Measurements from ENCODE around the gene NAALADL2. TPM values are rescaled to one million over a fixed set of nuclear protein-coding genes. Genes with fewer than 3 reads are reported as not detected.
A peak's percentile ranks its signal among the peaks of the same experiment; 100 is the strongest.

Gene NAALADL2
- total RNA-seq, 1 donor from 2014 or later = 5.9 TPM

- Histone ChIP-seq H3K27me3 (no peaks in the 10 kb centered on the region), H3K27ac (peak overlapping the region in 1 of 2 donors; percentile 7), H3K4me1 (no peaks in the 10 kb centered on the region), H3K9me3 (no peaks in the 10 kb centered on the region), H3K4me3 (no peak overlapping the region), H3K36me3 (no peaks in the 10 kb centered on the region)
- DNase-seq (ENCODE audit: low spot score in 2 of 2) = no peak
- no peak for TF ChIP-seq CTCF (IDR thresholded peaks at IDR 0.05)
- intact Hi-C loops (cut with DNase I) = no loop called here
Observed at GRCh38 chr3:175222356-175222755, 363.2 kb downstream of the NAALADL2 start.

DNA sequence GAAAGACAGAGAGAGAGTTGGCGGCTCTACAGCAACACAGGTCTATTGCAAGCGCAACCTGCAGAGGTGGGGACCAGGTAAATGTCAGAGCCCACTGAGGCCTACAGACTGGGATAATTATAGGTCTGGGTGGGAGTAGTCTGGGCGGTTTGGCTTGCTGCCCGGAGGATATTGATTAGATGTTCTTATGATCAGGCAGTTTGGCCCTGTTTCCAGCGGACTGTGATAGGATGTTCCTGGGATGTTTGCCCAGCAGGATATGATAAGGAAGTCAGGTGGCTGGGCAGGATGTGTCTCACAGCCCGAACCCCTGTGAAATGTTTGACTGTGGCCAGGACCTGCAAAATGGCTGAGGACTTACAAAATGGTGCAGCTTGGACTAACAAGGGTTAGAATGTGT, 364.9 kb downstream of the NAALADL2 start:
- Histone ChIP-seq H3K4me3 (no peak overlapping the region), H3K36me3 (no peaks in the 10 kb centered on the region), H3K27ac (no peak overlapping the region), H3K4me1 (no peaks in the 10 kb centered on the region), H3K9me3 (no peaks in the 10 kb centered on the region), H3K27me3 (no peaks in the 10 kb centered on the region)
- no peak for DNase-seq (ENCODE audit: low spot score in 2 of 2)
- no peak for TF ChIP-seq CTCF (IDR thresholded peaks at IDR 0.05)
- intact Hi-C loops (cut with DNase I) = no loop called here

DNA sequence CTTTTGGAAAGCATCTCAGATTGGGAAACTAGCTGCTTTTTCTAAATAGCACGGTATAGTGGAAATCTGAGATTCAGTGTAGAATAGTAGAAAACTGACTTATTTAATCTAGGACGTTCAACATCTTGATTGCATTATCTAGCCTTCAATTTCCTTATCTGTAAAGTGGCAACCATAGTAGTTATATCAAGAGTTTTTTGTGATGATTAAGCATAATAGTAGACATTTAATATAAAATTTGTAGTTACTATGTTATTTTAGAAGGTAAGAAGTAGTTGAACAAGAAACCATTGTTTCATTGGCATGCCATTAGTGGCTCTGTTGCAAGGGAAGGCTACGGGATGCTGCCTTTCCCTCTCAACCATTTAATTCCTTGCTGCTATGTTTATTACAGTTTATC, 367.3 kb downstream of the NAALADL2 start:
- no peak for DNase-seq (ENCODE audit: low spot score in 2 of 2)
- Histone ChIP-seq H3K4me3 (no peak overlapping the region), H3K36me3 (no peaks in the 10 kb centered on the region), H3K4me1 (no peaks in the 10 kb centered on the region), H3K27me3 (no peaks in the 10 kb centered on the region), H3K27ac (no peak overlapping the region), H3K9me3 (no peaks in the 10 kb centered on the region)
- TF ChIP-seq CTCF (IDR thresholded peaks at IDR 0.05) = no peak
- intact Hi-C loops (cut with DNase I) = no loop called here

- Histone ChIP-seq H3K4me3 (no peak overlapping the region), H3K9me3 (no peaks in the 10 kb centered on the region), H3K4me1 (no peaks in the 10 kb centered on the region), H3K27ac (no peak overlapping the region), H3K36me3 (no peaks in the 10 kb centered on the region), H3K27me3 (no peaks in the 10 kb centered on the region)
- TF ChIP-seq CTCF (IDR thresholded peaks at IDR 0.05) = no peak
- intact Hi-C loops (cut with DNase I) = no loop called here
- DNase-seq (ENCODE audit: low spot score in 2 of 2) = no peak
Observed at GRCh38 chr3:175227126-175227525, 368.0 kb downstream of the NAALADL2 start.

GRCh38 chr3:175233957-175234940, 375.1 kb downstream of the NAALADL2 start:
- no peaks in the 10 kb centered on the region for H3K27me3 ChIP-seq
- H3K4me3 ChIP-seq = no peak overlapping the region
- no peaks in the 10 kb centered on the region for H3K9me3 ChIP-seq
- DNase-seq (ENCODE audit: low spot score in 2 of 2) = no peak
- H3K4me1 ChIP-seq = no peaks in the 10 kb centered on the region
- no peak overlapping the region for H3K27ac ChIP-seq
- TF ChIP-seq CTCF (IDR thresholded peaks at IDR 0.05) = no peak
- H3K36me3 ChIP-seq = no peaks in the 10 kb centered on the region
- intact Hi-C loops (cut with DNase I) = no loop called here
